ENCODE results near the gene GAS2L1.

GAS2L1 gene

GRCh38 chr22:29284196-29284595 lies 22.3 kb upstream of the GAS2L1 start:
- H3K36me3 ChIP-seq (ENCODE audit: control insufficient read depth in 1 of 2, insufficient read depth in 2 of 2, low read length in 2 of 2) = peaks cover 61 to 83% of the 10 kb centered on the region in 2 donors
- H3K9me3 ChIP-seq (ENCODE audit: control insufficient read depth in 1 of 2, low read length in 2 of 2) = no peaks in the 10 kb centered on the region
- H3K27me3 ChIP-seq (ENCODE audit: low read depth, low read length) = no peaks in the 10 kb centered on the region
- peaks cover 0 to 1% of the 10 kb centered on the region in 2 donors for H3K4me1 ChIP-seq (ENCODE audit: control insufficient read depth in 1 of 2, insufficient read depth in 2 of 2, low read length in 2 of 2)
- no peak overlapping the region for H3K4me3 ChIP-seq (ENCODE audit: low read depth in 1 of 2, low read length in 2 of 2)
- H3K27ac ChIP-seq (ENCODE audit: low read length) = no peak overlapping the region

- Histone ChIP-seq H3K27ac (ENCODE audit: low read length) (no peak overlapping the region), H3K9me3 (ENCODE audit: control insufficient read depth in 1 of 2, low read length in 2 of 2) (no peaks in the 10 kb centered on the region), H3K36me3 (ENCODE audit: control insufficient read depth in 1 of 2, insufficient read depth in 2 of 2, low read length in 2 of 2) (peaks cover 67 to 89% of the 10 kb centered on the region in 2 donors)
These were observed 17.6 kb upstream of the GAS2L1 start for GRCh38 chr22:29288837-29289236.

GRCh38 chr22:29290061-29290460 lies 16.4 kb upstream of the GAS2L1 start:
- Histone ChIP-seq H3K4me3 (ENCODE audit: low read depth in 1 of 2, low read length in 2 of 2) (no peak overlapping the region), H3K9me3 (ENCODE audit: control insufficient read depth in 1 of 2, low read length in 2 of 2) (no peaks in the 10 kb centered on the region), H3K27ac (ENCODE audit: low read length) (no peak overlapping the region), H3K4me1 (ENCODE audit: control insufficient read depth in 1 of 2, insufficient read depth in 2 of 2, low read length in 2 of 2) (peaks cover 0 to 11% of the 10 kb centered on the region in 2 donors), H3K36me3 (ENCODE audit: control insufficient read depth in 1 of 2, insufficient read depth in 2 of 2, low read length in 2 of 2) (peaks cover 63 to 87% of the 10 kb centered on the region in 2 donors), H3K27me3 (ENCODE audit: low read depth, low read length) (no peaks in the 10 kb centered on the region)

More at GRCh38 chr22:29288837-29289236, 17.6 kb upstream of the GAS2L1 start:
- H3K4me1 ChIP-seq (ENCODE audit: control insufficient read depth in 1 of 2, insufficient read depth in 2 of 2, low read length in 2 of 2) = peaks cover 0 to 11% of the 10 kb centered on the region in 2 donors
- H3K27me3 ChIP-seq (ENCODE audit: low read depth, low read length) = no peaks in the 10 kb centered on the region
- no peak overlapping the region for H3K4me3 ChIP-seq (ENCODE audit: low read depth in 1 of 2, low read length in 2 of 2)

- no peak overlapping the region for H3K4me3 ChIP-seq (ENCODE audit: low read depth in 1 of 2, low read length in 2 of 2)
- H3K27ac ChIP-seq (ENCODE audit: low read length) = no peak overlapping the region
- H3K27me3 ChIP-seq (ENCODE audit: low read depth, low read length) = no peaks in the 10 kb centered on the region
- H3K36me3 ChIP-seq (ENCODE audit: control insufficient read depth in 1 of 2, insufficient read depth in 2 of 2, low read length in 2 of 2) = peaks cover 68 to 88% of the 10 kb centered on the region in 2 donors
- H3K9me3 ChIP-seq (ENCODE audit: control insufficient read depth in 1 of 2, low read length in 2 of 2) = no peaks in the 10 kb centered on the region
- peaks cover 0 to 11% of the 10 kb centered on the region in 2 donors for H3K4me1 ChIP-seq (ENCODE audit: control insufficient read depth in 1 of 2, insufficient read depth in 2 of 2, low read length in 2 of 2)
These were observed 15.2 kb upstream of the GAS2L1 start for GRCh38 chr22:29291215-29291614.

- H3K4me3 ChIP-seq (ENCODE audit: low read depth in 1 of 2, low read length in 2 of 2) = no peak overlapping the region
- H3K4me1 ChIP-seq (ENCODE audit: control insufficient read depth in 1 of 2, insufficient read depth in 2 of 2, low read length in 2 of 2) = peaks cover 0 to 11% of the 10 kb centered on the region in 2 donors
- no peaks in the 10 kb centered on the region for H3K27me3 ChIP-seq (ENCODE audit: low read depth, low read length)
- H3K9me3 ChIP-seq (ENCODE audit: control insufficient read depth in 1 of 2, low read length in 2 of 2) = no peaks in the 10 kb centered on the region
- peaks cover 72 to 91% of the 10 kb centered on the region in 2 donors for H3K36me3 ChIP-seq (ENCODE audit: control insufficient read depth in 1 of 2, insufficient read depth in 2 of 2, low read length in 2 of 2)
- no peak overlapping the region for H3K27ac ChIP-seq (ENCODE audit: low read length)
These were observed 14.1 kb upstream of the GAS2L1 start for GRCh38 chr22:29292379-29292778.

GRCh38 chr22:29298641-29299040 lies 7.8 kb upstream of the GAS2L1 start:
- Histone ChIP-seq H3K9me3 (ENCODE audit: control insufficient read depth in 1 of 2, low read length in 2 of 2) (no peaks in the 10 kb centered on the region), H3K27me3 (ENCODE audit: low read depth, low read length) (no peaks in the 10 kb centered on the region), H3K4me3 (ENCODE audit: low read depth in 1 of 2, low read length in 2 of 2) (no peak overlapping the region), H3K36me3 (ENCODE audit: control insufficient read depth in 1 of 2, insufficient read depth in 2 of 2, low read length in 2 of 2) (peaks cover 56 to 68% of the 10 kb centered on the region in 2 donors), H3K27ac (ENCODE audit: low read length) (no peak overlapping the region), H3K4me1 (ENCODE audit: control insufficient read depth in 1 of 2, insufficient read depth in 2 of 2, low read length in 2 of 2) (peaks cover 0 to 8% of the 10 kb centered on the region in 2 donors)

GRCh38 chr22:29299136-29299900 lies 7.1 kb upstream of the GAS2L1 start:
- Histone ChIP-seq H3K4me3 (ENCODE audit: low read depth in 1 of 2, low read length in 2 of 2) (no peak overlapping the region), H3K9me3 (ENCODE audit: control insufficient read depth in 1 of 2, low read length in 2 of 2) (no peaks in the 10 kb centered on the region), H3K36me3 (ENCODE audit: control insufficient read depth in 1 of 2, insufficient read depth in 2 of 2, low read length in 2 of 2) (peaks cover 56 to 62% of the 10 kb centered on the region in 2 donors), H3K4me1 (ENCODE audit: control insufficient read depth in 1 of 2, insufficient read depth in 2 of 2, low read length in 2 of 2) (peaks cover 0 to 8% of the 10 kb centered on the region in 2 donors), H3K27ac (ENCODE audit: low read length) (no peak overlapping the region), H3K27me3 (ENCODE audit: low read depth, low read length) (no peaks in the 10 kb centered on the region)

- Histone ChIP-seq H3K27me3 (ENCODE audit: low read depth, low read length) (no peaks in the 10 kb centered on the region), H3K9me3 (ENCODE audit: control insufficient read depth in 1 of 2, low read length in 2 of 2) (no peaks in the 10 kb centered on the region), H3K36me3 (ENCODE audit: control insufficient read depth in 1 of 2, insufficient read depth in 2 of 2, low read length in 2 of 2) (peaks cover 49 to 52% of the 10 kb centered on the region in 2 donors), H3K4me1 (ENCODE audit: control insufficient read depth in 1 of 2, insufficient read depth in 2 of 2, low read length in 2 of 2) (peaks cover 0 to 8% of the 10 kb centered on the region in 2 donors), H3K27ac (ENCODE audit: low read length) (no peak overlapping the region), H3K4me3 (ENCODE audit: low read depth in 1 of 2, low read length in 2 of 2) (no peak overlapping the region)
These were observed 6.0 kb upstream of the GAS2L1 start for GRCh38 chr22:29300467-29300806.

GRCh38 chr22:29300807-29301601 lies 5.4 kb upstream of the GAS2L1 start:
- Histone ChIP-seq H3K4me1 (ENCODE audit: control insufficient read depth in 1 of 2, insufficient read depth in 2 of 2, low read length in 2 of 2) (peaks cover 0 to 8% of the 10 kb centered on the region in 2 donors), H3K27me3 (ENCODE audit: low read depth, low read length) (no peaks in the 10 kb centered on the region), H3K9me3 (ENCODE audit: control insufficient read depth in 1 of 2, low read length in 2 of 2) (no peaks in the 10 kb centered on the region), H3K36me3 (ENCODE audit: control insufficient read depth in 1 of 2, insufficient read depth in 2 of 2, low read length in 2 of 2) (peaks cover 43 to 47% of the 10 kb centered on the region in 2 donors), H3K4me3 (ENCODE audit: low read depth in 1 of 2, low read length in 2 of 2) (no peak overlapping the region), H3K27ac (ENCODE audit: low read length) (no peak overlapping the region)

GRCh38 chr22:29301716-29302401 lies 4.6 kb upstream of the GAS2L1 start:
- peaks cover 35 to 39% of the 10 kb centered on the region in 2 donors for H3K36me3 ChIP-seq (ENCODE audit: control insufficient read depth in 1 of 2, insufficient read depth in 2 of 2, low read length in 2 of 2)
- no peak overlapping the region for H3K4me3 ChIP-seq (ENCODE audit: low read depth in 1 of 2, low read length in 2 of 2)
- H3K4me1 ChIP-seq (ENCODE audit: control insufficient read depth in 1 of 2, insufficient read depth in 2 of 2, low read length in 2 of 2) = peaks cover 0 to 8% of the 10 kb centered on the region in 2 donors
- no peaks in the 10 kb centered on the region for H3K27me3 ChIP-seq (ENCODE audit: low read depth, low read length)
- no peak overlapping the region for H3K27ac ChIP-seq (ENCODE audit: low read length)
- no peaks in the 10 kb centered on the region for H3K9me3 ChIP-seq (ENCODE audit: control insufficient read depth in 1 of 2, low read length in 2 of 2)

- Histone ChIP-seq H3K4me1 (ENCODE audit: control insufficient read depth in 1 of 2, insufficient read depth in 2 of 2, low read length in 2 of 2) (peaks cover 0 to 8% of the 10 kb centered on the region in 2 donors), H3K27me3 (ENCODE audit: low read depth, low read length) (no peaks in the 10 kb centered on the region), H3K27ac (ENCODE audit: low read length) (no peak overlapping the region), H3K4me3 (ENCODE audit: low read depth in 1 of 2, low read length in 2 of 2) (no peak overlapping the region), H3K9me3 (ENCODE audit: control insufficient read depth in 1 of 2, low read length in 2 of 2) (no peaks in the 10 kb centered on the region), H3K36me3 (ENCODE audit: control insufficient read depth in 1 of 2, insufficient read depth in 2 of 2, low read length in 2 of 2) (peaks cover 30 to 34% of the 10 kb centered on the region in 2 donors)
These were observed 4.1 kb upstream of the GAS2L1 start for GRCh38 chr22:29302402-29302680.

Measured in muscle layer of duodenum (tissue), 2 donors.